Measurements from ENCODE around the gene TIMM17A.

TIMM17A gene

DNA sequence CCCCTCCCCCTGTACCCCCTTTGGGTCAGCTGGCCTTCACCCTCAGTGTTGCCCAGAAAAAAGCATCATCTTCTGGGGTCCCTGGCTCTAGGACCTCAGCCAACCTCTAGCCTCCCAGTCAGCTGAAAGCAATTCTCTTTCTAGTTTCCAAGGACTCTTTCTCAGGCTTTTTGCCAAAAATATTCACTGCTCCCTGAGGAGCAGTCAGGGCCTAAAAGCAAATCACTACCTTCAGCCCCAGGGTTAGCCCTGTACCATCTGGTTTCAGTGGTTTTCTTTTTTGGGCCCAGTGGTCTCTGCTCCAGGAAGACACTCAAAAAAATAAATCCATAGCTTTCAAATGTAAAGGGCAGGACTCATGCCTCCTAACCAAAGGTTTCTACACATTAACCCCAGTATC, 5.8 kb upstream of the TIMM17A start:
- Histone ChIP-seq H3K27me3 (ENCODE audit: insufficient read depth, poor library complexity, severe bottlenecking) (peaks cover 17% of the 10 kb centered on the region), H3K4me3 (replicated peaks; ENCODE audit: insufficient read depth, low read length) (no peak overlapping the region), H3K27ac (replicated peaks) (no peak overlapping the region)
- no peak for DNase-seq (ENCODE audit: low read depth in 1 of 2, low spot score in 1 of 2)
- no peak for TF ChIP-seq POLR2AphosphoS5 (IDR thresholded peaks at IDR 0.05; ENCODE audit: low read depth)
- no peak for TF ChIP-seq GABPA (IDR thresholded peaks at IDR 0.05; ENCODE audit: low read depth)
- TF ChIP-seq, protein P1, sequence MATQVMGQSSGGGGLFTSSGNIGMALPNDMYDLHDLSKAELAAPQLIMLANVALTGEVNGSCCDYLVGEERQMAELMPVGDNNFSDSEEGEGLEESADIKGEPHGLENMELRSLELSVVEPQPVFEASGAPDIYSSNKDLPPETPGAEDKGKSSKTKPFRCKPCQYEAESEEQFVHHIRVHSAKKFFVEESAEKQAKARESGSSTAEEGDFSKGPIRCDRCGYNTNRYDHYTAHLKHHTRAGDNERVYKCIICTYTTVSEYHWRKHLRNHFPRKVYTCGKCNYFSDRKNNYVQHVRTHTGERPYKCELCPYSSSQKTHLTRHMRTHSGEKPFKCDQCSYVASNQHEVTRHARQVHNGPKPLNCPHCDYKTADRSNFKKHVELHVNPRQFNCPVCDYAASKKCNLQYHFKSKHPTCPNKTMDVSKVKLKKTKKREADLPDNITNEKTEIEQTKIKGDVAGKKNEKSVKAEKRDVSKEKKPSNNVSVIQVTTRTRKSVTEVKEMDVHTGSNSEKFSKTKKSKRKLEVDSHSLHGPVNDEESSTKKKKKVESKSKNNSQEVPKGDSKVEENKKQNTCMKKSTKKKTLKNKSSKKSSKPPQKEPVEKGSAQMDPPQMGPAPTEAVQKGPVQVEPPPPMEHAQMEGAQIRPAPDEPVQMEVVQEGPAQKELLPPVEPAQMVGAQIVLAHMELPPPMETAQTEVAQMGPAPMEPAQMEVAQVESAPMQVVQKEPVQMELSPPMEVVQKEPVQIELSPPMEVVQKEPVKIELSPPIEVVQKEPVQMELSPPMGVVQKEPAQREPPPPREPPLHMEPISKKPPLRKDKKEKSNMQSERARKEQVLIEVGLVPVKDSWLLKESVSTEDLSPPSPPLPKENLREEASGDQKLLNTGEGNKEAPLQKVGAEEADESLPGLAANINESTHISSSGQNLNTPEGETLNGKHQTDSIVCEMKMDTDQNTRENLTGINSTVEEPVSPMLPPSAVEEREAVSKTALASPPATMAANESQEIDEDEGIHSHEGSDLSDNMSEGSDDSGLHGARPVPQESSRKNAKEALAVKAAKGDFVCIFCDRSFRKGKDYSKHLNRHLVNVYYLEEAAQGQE (IDR thresholded peaks at IDR 0.05; ENCODE audit: insufficient replicate concordance, low read depth): no peak
- TF ChIP-seq SPI1 (IDR thresholded peaks at IDR 0.05; ENCODE audit: borderline replicate concordance, low read depth): no peak
- TF ChIP-seq, protein P2, sequence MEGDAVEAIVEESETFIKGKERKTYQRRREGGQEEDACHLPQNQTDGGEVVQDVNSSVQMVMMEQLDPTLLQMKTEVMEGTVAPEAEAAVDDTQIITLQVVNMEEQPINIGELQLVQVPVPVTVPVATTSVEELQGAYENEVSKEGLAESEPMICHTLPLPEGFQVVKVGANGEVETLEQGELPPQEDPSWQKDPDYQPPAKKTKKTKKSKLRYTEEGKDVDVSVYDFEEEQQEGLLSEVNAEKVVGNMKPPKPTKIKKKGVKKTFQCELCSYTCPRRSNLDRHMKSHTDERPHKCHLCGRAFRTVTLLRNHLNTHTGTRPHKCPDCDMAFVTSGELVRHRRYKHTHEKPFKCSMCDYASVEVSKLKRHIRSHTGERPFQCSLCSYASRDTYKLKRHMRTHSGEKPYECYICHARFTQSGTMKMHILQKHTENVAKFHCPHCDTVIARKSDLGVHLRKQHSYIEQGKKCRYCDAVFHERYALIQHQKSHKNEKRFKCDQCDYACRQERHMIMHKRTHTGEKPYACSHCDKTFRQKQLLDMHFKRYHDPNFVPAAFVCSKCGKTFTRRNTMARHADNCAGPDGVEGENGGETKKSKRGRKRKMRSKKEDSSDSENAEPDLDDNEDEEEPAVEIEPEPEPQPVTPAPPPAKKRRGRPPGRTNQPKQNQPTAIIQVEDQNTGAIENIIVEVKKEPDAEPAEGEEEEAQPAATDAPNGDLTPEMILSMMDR (IDR thresholded peaks at IDR 0.05; ENCODE audit: insufficient read depth, low read length): no peak

DNA sequence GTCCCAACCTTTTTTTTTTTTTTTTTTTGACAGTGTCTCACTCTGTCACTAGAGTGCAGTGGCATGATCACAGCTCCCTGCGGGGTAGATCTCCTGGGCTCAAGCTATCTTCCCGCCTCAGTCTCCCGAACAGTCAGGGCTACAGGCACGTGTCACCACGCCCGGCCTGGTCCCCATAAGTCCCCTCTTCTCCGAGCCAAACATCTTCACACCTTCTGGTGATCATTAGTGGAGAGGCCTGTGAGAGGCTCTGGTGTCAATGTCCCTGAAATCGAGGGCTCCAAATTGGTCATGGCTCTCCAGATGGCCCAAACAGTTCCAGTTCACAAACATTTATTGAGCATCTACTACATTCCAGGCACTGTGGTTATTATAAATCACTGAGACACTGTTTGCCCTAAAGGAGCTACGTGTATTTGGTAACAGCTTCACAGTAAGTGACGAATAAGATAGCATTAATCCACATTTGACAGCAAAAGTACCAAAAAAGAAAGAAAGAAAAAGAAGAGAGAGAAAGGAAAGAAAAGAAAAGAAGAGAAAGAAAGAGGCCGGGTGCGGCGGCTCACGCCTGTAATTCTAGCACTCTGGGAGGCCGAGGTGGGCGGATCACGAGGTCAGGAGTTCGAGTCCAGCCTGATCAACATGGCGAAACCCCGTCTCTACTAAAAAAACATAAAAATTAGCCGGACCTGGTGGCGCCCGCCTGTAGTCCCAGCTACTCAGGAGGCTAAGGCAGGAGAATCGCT, 867 bp upstream of the TIMM17A start:
- H3K27ac ChIP-seq (replicated peaks): peak overlapping the region; percentile 88
- H3K27me3 ChIP-seq (ENCODE audit: insufficient read depth, poor library complexity, severe bottlenecking): no peaks in the 10 kb centered on the region
- TF ChIP-seq, protein P1 (IDR thresholded peaks at IDR 0.05; ENCODE audit: insufficient replicate concordance, low read depth): no peak
- no peak for DNase-seq (ENCODE audit: low read depth in 1 of 2, low spot score in 1 of 2)
- H3K4me3 ChIP-seq (replicated peaks; ENCODE audit: insufficient read depth, low read length): peak overlapping the region; percentile 91

DNA sequence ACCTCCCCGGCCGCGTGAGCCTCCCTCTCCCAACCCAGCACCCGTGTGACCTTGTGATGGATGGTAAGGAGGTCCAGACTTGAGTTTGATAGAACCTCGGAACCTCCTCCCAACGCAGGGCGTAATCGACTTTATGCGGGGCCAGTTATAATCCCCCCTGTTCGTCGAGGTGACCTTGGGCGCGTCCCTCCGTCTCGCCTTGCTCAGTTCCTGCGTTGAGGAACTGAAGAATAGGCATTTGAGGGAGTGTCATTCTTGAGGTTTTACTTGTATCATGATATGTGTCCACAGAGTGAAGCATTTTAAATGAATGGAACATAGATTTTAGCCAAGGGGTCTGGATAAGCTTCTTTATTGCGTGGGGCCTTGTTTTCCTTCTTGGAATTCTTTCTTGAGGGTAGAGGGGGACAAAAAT, 433 bp downstream of the TIMM17A start:
- TF ChIP-seq, protein P1 (IDR thresholded peaks at IDR 0.05; ENCODE audit: insufficient replicate concordance, low read depth): no peak
- TF ChIP-seq POLR2AphosphoS5 (IDR thresholded peaks at IDR 0.05; ENCODE audit: low read depth): peak; percentile 11; the same call in 1 of the 2 replicates
- TF ChIP-seq GABPA (IDR thresholded peaks at IDR 0.05; ENCODE audit: low read depth): no peak
- TF ChIP-seq, protein P2 (IDR thresholded peaks at IDR 0.05; ENCODE audit: insufficient read depth, low read length): no peak
- peak; percentile 7; the same call in 1 of the 2 replicates for TF ChIP-seq SPI1 (IDR thresholded peaks at IDR 0.05; ENCODE audit: borderline replicate concordance, low read depth)
- H3K4me3 ChIP-seq (replicated peaks; ENCODE audit: insufficient read depth, low read length): peak overlapping the region; percentile 91
- no peak for DNase-seq (ENCODE audit: low read depth in 1 of 2, low spot score in 1 of 2)

More for the DNA sequence above, 433 bp downstream of the TIMM17A start:
- Histone ChIP-seq H3K27ac (replicated peaks) (peak overlapping the region; percentile 88), H3K27me3 (ENCODE audit: insufficient read depth, poor library complexity, severe bottlenecking) (no peaks in the 10 kb centered on the region)

Data from HL-60 (cell line).